ENCODE results near the gene COL23A1.

Gene COL23A1

GRCh38 chr5:178460174-178460573 lies 130.0 kb downstream of the COL23A1 start:
- DNase-seq (ENCODE audit: low spot score) = no peak

- no peak for DNase-seq (ENCODE audit: low spot score)
These were observed 132.1 kb downstream of the COL23A1 start for GRCh38 chr5:178458140-178458539.

- DNase-seq (ENCODE audit: low spot score) = no peak
These were observed 132.7 kb downstream of the COL23A1 start for GRCh38 chr5:178457471-178457870.

GRCh38 chr5:178455480-178455835 lies 134.7 kb downstream of the COL23A1 start:
- DNase-seq (ENCODE audit: low spot score) = no peak

DNA sequence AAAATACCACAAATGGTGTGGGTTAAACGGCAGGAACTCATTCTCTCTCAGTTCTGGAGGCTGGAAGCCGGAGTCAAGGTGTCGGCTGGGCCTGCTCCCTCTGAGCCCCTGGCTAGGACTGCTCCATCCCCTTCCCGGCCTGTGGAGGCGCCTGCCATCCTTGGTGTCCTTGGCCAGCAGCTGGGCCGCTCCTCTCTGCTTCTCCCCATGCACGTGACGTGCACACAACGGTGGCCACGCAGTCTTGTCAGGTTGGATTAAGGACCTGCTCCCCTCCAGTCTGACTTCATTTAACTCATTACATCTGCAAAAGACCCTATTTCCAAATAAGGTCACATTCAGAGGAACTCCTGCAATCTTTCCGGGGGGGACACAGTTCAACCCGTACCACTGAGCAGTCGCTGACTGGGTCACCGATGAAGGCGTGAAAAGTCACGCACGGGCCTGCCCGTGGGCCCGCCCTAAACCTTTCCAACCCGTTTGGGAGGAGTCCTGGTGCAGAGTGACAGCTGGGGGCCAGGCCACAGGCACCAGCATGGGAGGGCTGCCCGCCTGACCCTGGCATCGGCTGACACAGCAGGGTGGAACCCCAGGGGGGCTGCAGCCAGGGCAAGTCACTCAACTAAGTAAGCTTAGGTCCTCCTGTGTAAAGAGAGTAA lies 135.2 kb downstream of the COL23A1 start:
- DNase-seq (ENCODE audit: low spot score) = no peak

DNA sequence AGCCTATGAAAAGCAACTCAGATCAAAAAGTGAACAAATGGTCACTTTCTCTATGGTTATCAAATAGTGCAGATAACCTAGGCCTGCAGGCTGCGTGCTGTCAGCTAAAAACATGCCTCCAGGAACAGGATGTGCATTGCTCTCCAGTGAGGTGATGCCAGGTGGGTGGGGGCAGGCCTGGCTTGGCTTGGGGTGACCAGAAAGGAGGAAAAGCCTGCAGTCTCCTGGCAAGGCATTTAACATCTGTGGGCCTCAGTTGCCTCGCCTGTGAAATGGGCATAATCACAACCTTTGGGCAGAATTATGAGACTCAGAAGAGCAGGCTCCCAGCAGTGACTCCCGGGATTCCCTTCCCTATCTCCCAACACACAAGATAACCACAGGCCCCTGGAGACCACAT lies 135.9 kb downstream of the COL23A1 start:
- no peak for DNase-seq (ENCODE audit: low spot score)

DNA sequence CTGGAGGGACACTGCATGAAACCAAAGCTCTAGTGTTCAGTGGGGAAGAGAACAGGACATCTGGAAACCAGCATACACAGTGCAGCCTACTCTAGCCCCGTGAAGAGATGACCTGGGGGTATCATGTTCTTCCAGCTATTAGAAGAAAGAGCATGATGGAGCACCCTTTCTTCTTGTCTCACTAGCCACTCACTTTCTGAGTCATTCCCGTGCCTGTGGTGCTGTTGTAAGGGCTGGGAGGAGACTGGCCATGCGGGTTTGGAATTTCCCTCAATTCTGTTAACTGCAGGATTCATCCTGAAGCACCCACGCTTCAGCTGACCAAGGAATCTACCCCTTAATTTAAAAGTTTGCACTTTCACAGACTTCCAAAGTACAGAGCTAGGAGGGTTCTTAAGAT lies 137.0 kb downstream of the COL23A1 start:
- DNase-seq (ENCODE audit: low spot score) = peak; percentile 83

DNA sequence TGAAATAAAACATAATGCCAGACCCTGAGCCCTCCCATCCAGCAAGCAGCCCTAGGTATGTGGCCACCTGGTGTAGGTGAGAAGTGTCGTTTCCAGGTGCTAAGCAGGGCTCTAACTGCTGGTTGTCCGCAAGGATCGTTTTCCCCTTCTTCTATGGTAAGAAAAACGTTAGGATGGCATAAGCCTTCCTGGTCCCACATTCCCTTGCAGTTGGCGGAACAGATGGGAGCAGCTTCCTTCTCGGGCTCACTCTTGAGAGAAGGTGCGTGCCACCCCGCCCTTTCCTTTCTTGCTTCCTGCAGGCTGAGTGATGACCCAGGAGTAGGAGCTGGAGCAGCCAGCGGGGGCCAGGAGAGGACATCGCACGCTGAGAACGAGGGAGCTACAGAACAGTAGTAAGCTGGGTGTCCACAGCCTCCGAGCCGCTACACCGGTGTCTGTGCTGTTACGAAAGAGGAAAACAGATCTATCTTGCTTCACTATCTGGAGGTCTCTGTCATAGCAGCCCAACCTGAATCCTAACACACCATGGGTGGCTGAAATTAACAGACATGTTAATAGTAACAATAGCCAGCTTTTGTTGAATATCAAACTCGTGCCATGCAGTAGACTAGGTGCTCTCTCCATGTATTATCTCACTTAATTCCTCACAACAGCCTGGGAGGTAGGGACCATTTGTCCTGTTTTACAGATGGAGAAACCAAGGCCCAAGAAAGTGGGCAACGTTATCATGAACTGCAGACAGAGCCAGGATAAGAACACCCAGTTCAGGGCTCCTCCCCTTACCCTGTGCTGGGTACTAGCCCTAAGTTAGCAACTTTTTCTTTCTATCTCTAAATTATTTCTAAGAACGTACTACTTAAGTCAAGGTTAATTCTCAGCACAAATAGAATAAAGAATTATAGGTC lies 139.8 kb downstream of the COL23A1 start:
- DNase-seq (ENCODE audit: low spot score) = no peak

DNA sequence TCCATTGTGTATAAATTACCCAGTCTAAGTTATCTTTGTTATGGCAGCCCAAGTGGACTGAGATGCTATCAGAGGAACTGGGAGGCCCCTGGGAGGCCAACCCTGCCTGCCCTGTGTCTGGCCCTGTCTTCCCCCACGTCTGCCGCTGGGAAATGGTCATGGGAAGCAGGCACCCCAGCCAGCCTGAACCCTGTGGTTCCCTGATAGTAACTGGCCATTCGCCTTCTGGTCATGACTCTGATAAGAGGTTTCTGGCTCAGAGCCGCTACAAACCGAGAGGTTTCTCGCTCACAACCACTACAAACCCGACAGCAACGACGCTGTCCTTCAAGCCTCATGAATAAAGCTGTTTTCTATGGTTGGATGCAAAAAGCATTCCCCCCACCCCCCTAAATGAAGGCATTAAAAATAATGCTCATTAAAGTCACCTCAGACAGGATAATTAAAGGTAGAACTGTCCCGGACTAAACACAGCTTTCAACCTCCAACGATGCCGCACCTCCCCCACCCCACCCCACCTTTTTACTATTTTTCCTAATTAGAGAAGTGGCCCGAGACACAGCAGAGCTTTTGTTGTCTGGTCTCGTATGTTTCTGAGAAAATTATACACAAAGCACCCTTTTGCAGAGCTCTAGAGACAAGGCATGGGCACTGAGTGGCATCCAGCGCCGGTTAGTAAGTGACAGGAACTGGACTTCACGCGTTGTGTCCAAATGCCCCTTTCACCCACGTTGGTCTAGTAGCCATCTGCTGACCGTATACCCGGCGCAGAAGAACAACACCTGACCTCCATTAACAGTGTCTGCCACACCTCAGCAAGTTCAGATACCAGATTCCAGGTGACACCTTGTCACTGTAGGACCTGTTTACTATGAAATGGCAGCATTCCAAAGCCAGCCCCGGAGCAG lies 140.8 kb downstream of the COL23A1 start:
- DNase-seq (ENCODE audit: low spot score) = no peak

DNA sequence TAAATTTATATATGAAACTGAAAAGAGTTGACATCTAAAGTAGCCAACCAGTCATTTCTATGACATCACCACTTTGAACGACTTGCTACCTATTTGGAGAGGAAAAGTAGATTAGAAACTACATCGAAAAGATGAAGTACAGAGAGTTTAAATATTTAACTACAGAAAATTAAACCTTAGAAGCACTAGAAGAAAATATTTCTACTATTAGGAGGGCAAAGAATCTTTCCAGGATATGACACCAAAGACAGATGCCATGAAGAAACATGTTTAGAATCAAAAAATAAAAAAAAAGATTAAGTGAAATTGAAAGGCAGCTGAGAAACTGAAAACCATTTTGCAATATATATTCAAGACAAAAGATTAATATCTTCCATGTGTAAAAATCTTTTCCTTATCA lies 144.7 kb downstream of the COL23A1 start:
- DNase-seq (ENCODE audit: low spot score) = no peak

- no peak for DNase-seq (ENCODE audit: low spot score)
These were observed 147.6 kb downstream of the COL23A1 start for GRCh38 chr5:178442405-178443257.

DNA sequence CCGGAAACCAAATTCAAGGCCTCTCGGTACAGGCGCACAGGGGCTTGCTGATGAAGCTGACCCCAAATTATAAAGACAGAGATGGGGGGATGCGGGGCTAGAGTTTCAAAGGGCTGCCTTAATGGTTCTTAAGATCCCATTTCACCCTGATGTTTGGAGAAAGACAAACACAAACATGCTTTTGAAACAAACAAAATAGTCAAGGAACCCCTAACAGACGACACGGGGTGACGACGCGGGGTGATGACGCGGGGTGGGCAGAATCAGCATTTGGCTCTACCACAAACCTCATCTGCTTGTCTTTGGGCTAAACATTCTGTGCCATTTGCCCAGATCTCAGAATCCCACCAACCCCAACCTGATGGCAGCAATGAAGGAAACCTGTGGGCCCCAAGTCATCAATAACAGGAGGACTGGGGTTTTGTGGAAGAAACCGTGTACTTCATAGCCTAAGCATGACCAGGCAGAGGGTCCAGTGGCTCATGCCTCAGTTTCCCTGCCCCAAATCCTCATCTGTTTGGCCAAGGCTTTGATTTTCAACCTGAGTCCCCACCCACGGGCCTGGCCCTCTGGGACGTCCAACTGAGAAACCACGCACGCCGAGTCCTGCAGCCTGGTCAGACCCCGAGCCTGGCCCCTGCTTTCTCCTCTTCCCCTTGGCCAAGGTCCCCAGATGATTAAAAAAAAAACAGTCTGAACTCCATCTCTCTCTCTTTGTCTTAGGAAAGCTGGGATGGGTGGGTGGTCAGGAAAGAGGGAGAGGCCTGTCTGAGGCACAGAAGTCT lies 148.5 kb downstream of the COL23A1 start:
- no peak for DNase-seq (ENCODE audit: low spot score)

DNA sequence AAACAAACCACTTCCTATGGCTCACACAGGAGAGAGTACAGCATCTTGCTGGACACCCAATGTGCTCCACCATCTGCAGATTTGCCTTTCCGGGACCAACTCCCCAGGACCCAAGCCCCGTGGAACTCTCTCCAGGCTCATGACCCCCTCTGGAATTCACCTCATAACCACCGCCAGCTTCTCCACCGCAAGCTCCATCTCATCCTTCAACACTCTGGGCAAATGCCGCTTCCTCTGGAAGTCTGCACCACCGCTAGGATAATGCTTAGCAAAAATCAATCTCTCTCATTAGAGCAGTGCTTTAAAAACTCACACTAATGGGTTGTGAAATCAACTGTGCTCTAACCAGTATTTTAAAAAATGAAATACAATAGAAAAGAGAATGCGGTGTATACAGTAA lies 150.0 kb downstream of the COL23A1 start:
- no peak for DNase-seq (ENCODE audit: low spot score)

- DNase-seq (ENCODE audit: low spot score) = no peak
These were observed 150.6 kb downstream of the COL23A1 start for GRCh38 chr5:178439493-178440180.

DNA sequence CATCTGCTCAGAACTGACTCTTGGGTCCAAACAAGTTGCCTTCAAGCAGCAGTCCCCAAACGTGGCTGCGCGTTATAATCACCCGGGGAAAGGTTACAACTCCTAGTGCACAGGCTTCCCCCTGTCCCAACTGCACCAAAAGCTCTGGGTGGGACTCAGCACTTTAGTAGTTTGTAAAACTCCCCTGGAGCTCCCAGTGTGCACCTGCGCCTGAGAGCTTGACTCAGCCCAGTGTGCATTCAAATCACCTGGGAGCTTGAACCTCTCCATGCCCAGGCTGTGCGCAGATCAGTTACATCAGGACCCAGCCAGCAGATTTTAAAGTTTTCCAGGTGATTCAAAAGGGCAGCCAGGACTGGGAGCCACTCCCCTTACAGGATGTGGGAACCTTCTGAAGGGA lies 151.4 kb downstream of the COL23A1 start:
- no peak for DNase-seq (ENCODE audit: low spot score)

DNA sequence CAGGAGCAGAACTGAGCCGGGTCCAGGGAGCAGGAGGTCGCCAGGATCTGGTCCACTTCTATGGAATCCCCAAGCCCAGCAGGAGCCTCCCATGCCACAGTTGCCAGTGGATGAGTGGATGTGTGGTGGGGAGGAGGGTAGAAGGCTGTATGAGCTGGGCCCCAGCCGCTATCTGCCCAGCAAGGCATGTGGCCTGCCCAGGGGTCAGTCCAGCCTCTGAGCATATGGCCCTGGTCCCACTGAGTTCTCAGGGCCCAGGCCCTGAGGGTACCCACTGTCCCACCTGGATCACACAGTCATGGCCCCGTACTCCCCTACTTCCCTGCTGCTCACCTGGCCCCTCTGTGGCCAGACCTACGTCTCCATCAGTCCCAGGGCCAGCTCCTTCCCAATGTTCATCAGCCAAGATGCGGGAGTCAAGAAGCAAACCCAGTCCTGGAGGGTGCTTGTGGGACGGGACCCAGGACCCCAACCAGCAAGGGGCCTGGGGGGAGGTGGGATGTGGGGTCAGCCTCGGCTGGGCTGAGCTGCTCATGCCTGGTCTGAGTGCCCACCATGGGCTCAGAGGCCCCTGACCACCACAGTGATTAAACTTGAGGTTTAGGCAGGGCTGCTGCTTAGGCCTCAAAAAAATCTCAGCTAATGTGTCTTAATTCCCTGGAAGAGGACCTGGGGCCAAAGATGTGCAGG lies 152.7 kb downstream of the COL23A1 start:
- DNase-seq (ENCODE audit: low spot score) = no peak

- DNase-seq (ENCODE audit: low spot score) = no peak
These were observed 153.8 kb downstream of the COL23A1 start for GRCh38 chr5:178436326-178436940.

DNA sequence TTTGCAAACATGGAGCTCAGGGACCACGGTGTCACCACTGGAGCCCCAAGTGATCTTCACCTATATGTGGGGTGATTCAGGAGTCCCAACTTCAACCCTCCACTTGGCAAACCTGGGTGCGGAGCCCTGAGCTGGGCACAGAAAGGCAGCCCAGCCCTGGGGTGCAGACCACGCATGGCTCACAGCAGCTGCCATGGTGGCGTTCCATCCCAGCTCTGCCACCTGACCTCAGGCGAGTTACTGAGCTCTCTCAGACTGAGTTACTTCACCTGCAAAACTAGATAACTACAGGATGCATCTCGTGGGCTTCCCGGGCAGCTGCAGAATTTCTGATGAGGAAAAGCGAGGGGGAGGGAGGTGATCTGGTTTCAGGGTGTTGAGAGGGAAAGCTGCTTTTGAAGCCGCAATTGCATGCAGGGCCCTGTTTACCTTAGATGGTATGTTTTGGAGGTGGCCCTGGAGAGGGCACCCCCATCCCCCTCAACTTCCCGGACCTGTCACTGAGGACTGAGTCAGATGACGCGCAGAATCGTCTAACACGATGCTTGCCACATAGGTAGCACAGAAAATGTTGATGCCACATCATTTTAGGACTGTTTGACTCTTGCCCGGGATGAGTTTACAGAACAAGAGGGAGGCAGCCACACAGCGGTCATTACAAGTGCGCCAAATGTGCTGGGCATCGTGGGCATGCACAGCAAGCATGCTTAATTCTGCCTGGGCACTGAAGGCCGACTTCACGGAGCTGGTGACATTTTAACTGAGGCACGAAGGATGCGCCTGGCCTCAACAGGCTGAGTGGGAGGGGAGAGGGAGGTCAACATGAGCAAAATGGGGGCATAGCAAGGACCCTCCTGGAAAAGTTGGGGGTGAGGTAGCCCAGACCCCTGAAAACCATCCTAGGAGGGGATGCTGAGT lies 154.6 kb downstream of the COL23A1 start:
- no peak for DNase-seq (ENCODE audit: low spot score)
